SK-N-SH (cell line): ENCODE results near the gene MCC.
A peak's percentile ranks its signal among the peaks of the same experiment; 100 is the strongest.

ENCODE experiments used
- CTCF ChIP-seq: fragments of 200-600 bp; sonication (generic); IDR thresholded peaks from 2 replicates; pipeline ENCODE4 v1.6.1; 2017; ENCODE audit warnings: antibody characterized with exemption, mild to moderate bottlenecking, moderate library complexity
- EZH2phosphoT487 ChIP-seq: fragments of 200-600 bp; sonication (generic); IDR thresholded peaks from 2 replicates; pipeline ENCODE4 v1.6.1; 2017; ENCODE audit warnings: low read depth, mixed run types, mild to moderate bottlenecking, antibody characterized with exemption, moderate library complexity, borderline replicate concordance
- JUND ChIP-seq: IDR thresholded peaks from 2 replicates; pipeline ENCODE4 v1.4.0; 2012
- MXI1 ChIP-seq: IDR thresholded peaks from 2 replicates; pipeline ENCODE4 v1.6.1; 2012; ENCODE audit warnings: mild to moderate bottlenecking, low read depth, low read length, improper control_type of control experiment
- SIN3A ChIP-seq: IDR thresholded peaks from 2 replicates; pipeline ENCODE4 v1.6.1; 2012; ENCODE audit warnings: low read depth, mild to moderate bottlenecking, low read length, moderate library complexity, borderline replicate concordance
- SMC3 ChIP-seq: IDR thresholded peaks from 2 replicates; pipeline ENCODE4 v1.6.1; 2012; ENCODE audit warnings: low read depth, low read length, improper control_type of control experiment
- TCF12 ChIP-seq: IDR thresholded peaks from 2 replicates; pipeline ENCODE4 v1.4.0; 2012
- TEAD4 ChIP-seq: IDR thresholded peaks from 2 replicates; pipeline ENCODE4 v1.4.0; 2012; ENCODE audit warnings: mild to moderate bottlenecking, borderline replicate concordance; ENCODE audit not compliant: insufficient read depth
- TF ChIP-seq, protein P1 (sequence below): IDR thresholded peaks from 2 replicates; pipeline ENCODE4 v1.6.1; 2012; ENCODE audit warnings: mild to moderate bottlenecking, low read depth, low read length, moderate library complexity

- no peak for TF ChIP-seq TCF12
- TF ChIP-seq SMC3: no peak
- TF ChIP-seq CTCF: no peak
- TF ChIP-seq, protein P1, sequence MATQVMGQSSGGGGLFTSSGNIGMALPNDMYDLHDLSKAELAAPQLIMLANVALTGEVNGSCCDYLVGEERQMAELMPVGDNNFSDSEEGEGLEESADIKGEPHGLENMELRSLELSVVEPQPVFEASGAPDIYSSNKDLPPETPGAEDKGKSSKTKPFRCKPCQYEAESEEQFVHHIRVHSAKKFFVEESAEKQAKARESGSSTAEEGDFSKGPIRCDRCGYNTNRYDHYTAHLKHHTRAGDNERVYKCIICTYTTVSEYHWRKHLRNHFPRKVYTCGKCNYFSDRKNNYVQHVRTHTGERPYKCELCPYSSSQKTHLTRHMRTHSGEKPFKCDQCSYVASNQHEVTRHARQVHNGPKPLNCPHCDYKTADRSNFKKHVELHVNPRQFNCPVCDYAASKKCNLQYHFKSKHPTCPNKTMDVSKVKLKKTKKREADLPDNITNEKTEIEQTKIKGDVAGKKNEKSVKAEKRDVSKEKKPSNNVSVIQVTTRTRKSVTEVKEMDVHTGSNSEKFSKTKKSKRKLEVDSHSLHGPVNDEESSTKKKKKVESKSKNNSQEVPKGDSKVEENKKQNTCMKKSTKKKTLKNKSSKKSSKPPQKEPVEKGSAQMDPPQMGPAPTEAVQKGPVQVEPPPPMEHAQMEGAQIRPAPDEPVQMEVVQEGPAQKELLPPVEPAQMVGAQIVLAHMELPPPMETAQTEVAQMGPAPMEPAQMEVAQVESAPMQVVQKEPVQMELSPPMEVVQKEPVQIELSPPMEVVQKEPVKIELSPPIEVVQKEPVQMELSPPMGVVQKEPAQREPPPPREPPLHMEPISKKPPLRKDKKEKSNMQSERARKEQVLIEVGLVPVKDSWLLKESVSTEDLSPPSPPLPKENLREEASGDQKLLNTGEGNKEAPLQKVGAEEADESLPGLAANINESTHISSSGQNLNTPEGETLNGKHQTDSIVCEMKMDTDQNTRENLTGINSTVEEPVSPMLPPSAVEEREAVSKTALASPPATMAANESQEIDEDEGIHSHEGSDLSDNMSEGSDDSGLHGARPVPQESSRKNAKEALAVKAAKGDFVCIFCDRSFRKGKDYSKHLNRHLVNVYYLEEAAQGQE: no peak
- peak; percentile 52; the same call in 1 of the 2 replicates for TF ChIP-seq MXI1
- no peak for TF ChIP-seq TEAD4
- no peak for TF ChIP-seq JUND
- TF ChIP-seq EZH2phosphoT487: no peak
- no peak for TF ChIP-seq SIN3A
Measured at GRCh38 chr5:113197456-113198200, 290.6 kb downstream of the MCC start.
